Measurements from ENCODE around the gene TRAF2.

DNA sequence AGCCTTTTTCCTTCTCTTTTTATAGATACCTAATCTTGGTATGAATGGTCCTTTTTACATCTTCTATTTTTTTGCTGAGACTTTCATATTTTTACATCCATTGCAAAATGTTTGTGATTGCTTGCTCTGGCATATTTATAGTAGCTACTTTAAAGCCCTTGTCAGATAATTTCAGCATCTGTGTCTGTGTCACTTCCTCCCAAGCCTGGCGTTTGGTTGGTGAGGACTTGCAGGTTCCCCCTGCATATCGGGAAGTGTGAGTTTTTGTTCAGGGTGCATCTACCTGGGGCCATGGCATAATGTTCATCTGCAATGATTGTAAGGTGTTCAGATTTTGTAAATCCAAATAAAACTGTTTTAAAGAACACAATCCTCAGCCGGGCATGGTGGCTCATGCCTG, 49.3 kb downstream of the TRAF2 start:
- TF ChIP-seq, protein P1, sequence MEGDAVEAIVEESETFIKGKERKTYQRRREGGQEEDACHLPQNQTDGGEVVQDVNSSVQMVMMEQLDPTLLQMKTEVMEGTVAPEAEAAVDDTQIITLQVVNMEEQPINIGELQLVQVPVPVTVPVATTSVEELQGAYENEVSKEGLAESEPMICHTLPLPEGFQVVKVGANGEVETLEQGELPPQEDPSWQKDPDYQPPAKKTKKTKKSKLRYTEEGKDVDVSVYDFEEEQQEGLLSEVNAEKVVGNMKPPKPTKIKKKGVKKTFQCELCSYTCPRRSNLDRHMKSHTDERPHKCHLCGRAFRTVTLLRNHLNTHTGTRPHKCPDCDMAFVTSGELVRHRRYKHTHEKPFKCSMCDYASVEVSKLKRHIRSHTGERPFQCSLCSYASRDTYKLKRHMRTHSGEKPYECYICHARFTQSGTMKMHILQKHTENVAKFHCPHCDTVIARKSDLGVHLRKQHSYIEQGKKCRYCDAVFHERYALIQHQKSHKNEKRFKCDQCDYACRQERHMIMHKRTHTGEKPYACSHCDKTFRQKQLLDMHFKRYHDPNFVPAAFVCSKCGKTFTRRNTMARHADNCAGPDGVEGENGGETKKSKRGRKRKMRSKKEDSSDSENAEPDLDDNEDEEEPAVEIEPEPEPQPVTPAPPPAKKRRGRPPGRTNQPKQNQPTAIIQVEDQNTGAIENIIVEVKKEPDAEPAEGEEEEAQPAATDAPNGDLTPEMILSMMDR (IDR thresholded peaks at IDR 0.05; ENCODE audit: low read depth, low read length) = no peak
- no peak for TF ChIP-seq EZH2phosphoT487 (IDR thresholded peaks at IDR 0.05; ENCODE audit: low read depth)
